Activated CD8-positive, alpha-beta T cell treated with anti-CD3 and anti-CD28 coated beads for 36 hours (primary cell): Measurements from ENCODE around the gene TBX19. TPM values are rescaled to one million over a fixed set of nuclear protein-coding genes. Genes with fewer than 3 reads are reported as not detected.
A peak's percentile ranks its signal among the peaks of the same experiment; 100 is the strongest.

ENCODE experiments used
- ATAC-seq: fragments of 200-7000 bp; cut with Tn5 transposase; one replicate; pipeline ENCODE4 v1.10.0; 2021; ENCODE audit warnings: mild to moderate bottlenecking, moderate library complexity
- CTCF ChIA-PET: fragments of 350-600 bp; sonication (Branson Sonifier 250); formaldehyde crosslinking; loops from one replicate; lab custom pipeline; 2021; ENCODE audit warnings: antibody characterized with exemption; lab: Charles Lee
- POLR2A ChIA-PET: fragments of 350-600 bp; sonication (Branson Sonifier 250); formaldehyde crosslinking; loops from one replicate; lab custom pipeline; 2021; ENCODE audit warnings: antibody characterized with exemption; lab: Charles Lee
- DNase-seq: peaks from one replicate; pipeline ENCODE4 v3.0.0-alpha.2; 2020
- H3K27ac Mint-ChIP-seq: one replicate; pipeline ENCODE4 v1.8.0; 2021; ENCODE audit warnings: mild to moderate bottlenecking, mixed read lengths
- H3K27me3 Mint-ChIP-seq: one replicate; pipeline ENCODE4 v1.8.0; 2021; ENCODE audit warnings: mixed read lengths
- H3K36me3 Mint-ChIP-seq: one replicate; pipeline ENCODE4 v1.8.0; 2021; ENCODE audit warnings: low read depth, mixed read lengths
- H3K4me1 Mint-ChIP-seq: one replicate; pipeline ENCODE4 v1.8.0; 2021; ENCODE audit warnings: low read depth, mixed read lengths
- H3K4me3 Mint-ChIP-seq: one replicate; pipeline ENCODE4 v1.8.0; 2021; ENCODE audit warnings: mild to moderate bottlenecking, moderate library complexity, mixed read lengths
- H3K9me3 Mint-ChIP-seq: one replicate; pipeline ENCODE4 v1.8.0; 2021; ENCODE audit warnings: mixed read lengths
- CTCF ChIP-seq: fragments of 200-600 bp; IDR thresholded peaks from one replicate; pipeline ENCODE4 v1.8.0; 2022; ENCODE audit warnings: antibody characterized with exemption, mild to moderate bottlenecking
- intact Hi-C: fragments of 100-400 bp; cut with micrococcal nuclease; formaldehyde crosslinking; loops from one replicate; pipeline ENCODE4 v1.10.0; 2022
- total RNA-seq, 2 experiments: library from RNA; stranded (reverse); gene quantifications; one replicate each; pipeline ENCODE4 v1.2.3, GENCODE V29; 2021

The TBX19 gene
- total RNA-seq, 2 experiments from 2014 or later, result 1.5 TPM

GRCh38 chr1:168320800-168321450 is 40.2 kb downstream of the TBX19 start:
- no peaks in the 10 kb centered on the region for H3K36me3 Mint-ChIP-seq
- H3K27me3 Mint-ChIP-seq, result no peaks in the 10 kb centered on the region
- H3K4me1 Mint-ChIP-seq, result no peaks in the 10 kb centered on the region
- TF ChIP-seq CTCF, result no peak
- ChIA-PET CTCF (interaction anchor here (1.0 kb wide), 2 partner anchors 9 to 86 kb away, joined by 3 to 8 read pairs; no protein-coding TSS in a partner anchor), POLR2A (no interaction called here)
- H3K4me3 Mint-ChIP-seq, result no peak overlapping the region
- no peaks in the 10 kb centered on the region for H3K9me3 Mint-ChIP-seq
- H3K27ac Mint-ChIP-seq, result no peak overlapping the region
- ATAC-seq (peak; percentile 62), DNase-seq (no peak)
- intact Hi-C loops, result no loop called here

- no peaks in the 10 kb centered on the region for H3K27me3 Mint-ChIP-seq
- H3K4me3 Mint-ChIP-seq, result no peak overlapping the region
- DNase-seq (no peak), ATAC-seq (peak; percentile 79)
- ChIA-PET CTCF (interaction anchor here (0.9 to 1.1 kb wide), 4 partner anchors 10 to 87 kb away, joined by 3 to 8 read pairs (median 3); no protein-coding TSS in a partner anchor), POLR2A (interaction anchor here (0.6 kb wide), 1 partner anchor 921 kb away, joined by 3 read pairs; no protein-coding TSS in a partner anchor)
- intact Hi-C loops, result no loop called here
- peak; percentile 14 for TF ChIP-seq CTCF
- no peaks in the 10 kb centered on the region for H3K36me3 Mint-ChIP-seq
- no peaks in the 10 kb centered on the region for H3K4me1 Mint-ChIP-seq
- no peaks in the 10 kb centered on the region for H3K9me3 Mint-ChIP-seq
- H3K27ac Mint-ChIP-seq, result no peak overlapping the region
Measured at GRCh38 chr1:168321945-168322344, 41.3 kb downstream of the TBX19 start.

- ATAC-seq, result no peak
- ChIA-PET CTCF (interaction anchor here (1.2 kb wide), 1 partner anchor 18 kb away, joined by 4 read pairs; no protein-coding TSS in a partner anchor), POLR2A (no interaction called here)
- H3K4me3 Mint-ChIP-seq, result no peak overlapping the region
- DNase-seq, result no peak
- H3K4me1 Mint-ChIP-seq, result no peaks in the 10 kb centered on the region
- H3K9me3 Mint-ChIP-seq, result no peaks in the 10 kb centered on the region
- no peaks in the 10 kb centered on the region for H3K36me3 Mint-ChIP-seq
- no peak overlapping the region for H3K27ac Mint-ChIP-seq
- no peaks in the 10 kb centered on the region for H3K27me3 Mint-ChIP-seq
- intact Hi-C loops, result no loop called here
- no peak for TF ChIP-seq CTCF
Measured at GRCh38 chr1:168324745-168325425, 44.2 kb downstream of the TBX19 start.

GRCh38 chr1:168328731-168329364 is 48.2 kb downstream of the TBX19 start:
- POLR2A ChIA-PET, result no interaction called here
- H3K9me3 Mint-ChIP-seq, result no peaks in the 10 kb centered on the region
- no peak for ATAC-seq

More at GRCh38 chr1:168328731-168329364, 48.2 kb downstream of the TBX19 start:
- Mint-ChIP-seq H3K4me1 (no peaks in the 10 kb centered on the region), H3K4me3 (no peak overlapping the region), H3K27me3 (no peaks in the 10 kb centered on the region), H3K27ac (no peak overlapping the region), H3K36me3 (no peaks in the 10 kb centered on the region)
- intact Hi-C loops, result no loop called here
- no peak for TF ChIP-seq CTCF
- no peak for DNase-seq
- CTCF ChIA-PET, result interaction anchor here (1.0 to 1.4 kb wide), 4 partner anchors 14 to 246 kb away, joined by 3 to 10 read pairs (median 5); no protein-coding TSS in a partner anchor
